ENCODE measurements around the gene CAMKMT.

CAMKMT gene

GRCh38 chr2:44347526-44347925 lies 14.2 kb upstream of the CAMKMT start:
- Histone ChIP-seq H3K27ac (no peak overlapping the region), H3K4me3 (no peak overlapping the region)
- DNase-seq (ENCODE audit: low spot score), result no peak
- TF ChIP-seq CTCF (IDR thresholded peaks at IDR 0.05), result no peak

- no peak for TF ChIP-seq CTCF (IDR thresholded peaks at IDR 0.05)
- Histone ChIP-seq H3K4me3 (peak overlapping the region; percentile 40), H3K27ac (peak overlapping the region; percentile 44 to 69)
- no peak for DNase-seq (ENCODE audit: low spot score)
These were observed 13.3 kb upstream of the CAMKMT start for GRCh38 chr2:44348400-44348799.

GRCh38 chr2:44349506-44349905 lies 12.2 kb upstream of the CAMKMT start:
- TF ChIP-seq CTCF (IDR thresholded peaks at IDR 0.05), result no peak
- Histone ChIP-seq H3K4me3 (no peak overlapping the region), H3K27ac (no peak overlapping the region)
- no peak for DNase-seq (ENCODE audit: low spot score)

GRCh38 chr2:44351088-44351487 lies 10.7 kb upstream of the CAMKMT start:
- no peak for DNase-seq (ENCODE audit: low spot score)
- Histone ChIP-seq H3K27ac (peak overlapping the region; percentile 60 to 68), H3K4me3 (no peak overlapping the region)
- TF ChIP-seq CTCF (IDR thresholded peaks at IDR 0.05), result no peak

GRCh38 chr2:44351676-44352075 lies 10.1 kb upstream of the CAMKMT start:
- no peak overlapping the region for H3K4me3 ChIP-seq
- no peak for DNase-seq (ENCODE audit: low spot score)
- no peak for TF ChIP-seq CTCF (IDR thresholded peaks at IDR 0.05)
- H3K27ac ChIP-seq, result peak overlapping the region; percentile 60 to 68

GRCh38 chr2:44352510-44352909 lies 9.2 kb upstream of the CAMKMT start:
- Histone ChIP-seq H3K4me3 (no peak overlapping the region), H3K27ac (peak overlapping the region in 1 of 2 donors; percentile 45)
- no peak for TF ChIP-seq CTCF (IDR thresholded peaks at IDR 0.05)
- DNase-seq (ENCODE audit: low spot score), result no peak

GRCh38 chr2:44354761-44355160 lies 7.0 kb upstream of the CAMKMT start:
- Histone ChIP-seq H3K27ac (no peak overlapping the region), H3K4me3 (no peak overlapping the region)
- no peak for DNase-seq (ENCODE audit: low spot score)
- TF ChIP-seq CTCF (IDR thresholded peaks at IDR 0.05), result no peak
